Left hindlimb (tissue), 1 donor: ENCODE data around the gene SPG7.
"Not testable (repeated sequence)": the region's sequence is repeated elsewhere in the genome, so short reads cannot be mapped to it uniquely, and the experiment has no call there.

Experiments used
- DNase-seq: peaks from one replicate; pipeline ENCODE4 v3.0.0-alpha.2; 2018

Gene SPG7

GRCh38 chr16:89582614-89583196 is 74.5 kb downstream of the SPG7 start:
- no peak for DNase-seq

- DNase-seq, result no peak
These were observed 75.1 kb downstream of the SPG7 start for GRCh38 chr16:89583197-89583894.

DNA sequence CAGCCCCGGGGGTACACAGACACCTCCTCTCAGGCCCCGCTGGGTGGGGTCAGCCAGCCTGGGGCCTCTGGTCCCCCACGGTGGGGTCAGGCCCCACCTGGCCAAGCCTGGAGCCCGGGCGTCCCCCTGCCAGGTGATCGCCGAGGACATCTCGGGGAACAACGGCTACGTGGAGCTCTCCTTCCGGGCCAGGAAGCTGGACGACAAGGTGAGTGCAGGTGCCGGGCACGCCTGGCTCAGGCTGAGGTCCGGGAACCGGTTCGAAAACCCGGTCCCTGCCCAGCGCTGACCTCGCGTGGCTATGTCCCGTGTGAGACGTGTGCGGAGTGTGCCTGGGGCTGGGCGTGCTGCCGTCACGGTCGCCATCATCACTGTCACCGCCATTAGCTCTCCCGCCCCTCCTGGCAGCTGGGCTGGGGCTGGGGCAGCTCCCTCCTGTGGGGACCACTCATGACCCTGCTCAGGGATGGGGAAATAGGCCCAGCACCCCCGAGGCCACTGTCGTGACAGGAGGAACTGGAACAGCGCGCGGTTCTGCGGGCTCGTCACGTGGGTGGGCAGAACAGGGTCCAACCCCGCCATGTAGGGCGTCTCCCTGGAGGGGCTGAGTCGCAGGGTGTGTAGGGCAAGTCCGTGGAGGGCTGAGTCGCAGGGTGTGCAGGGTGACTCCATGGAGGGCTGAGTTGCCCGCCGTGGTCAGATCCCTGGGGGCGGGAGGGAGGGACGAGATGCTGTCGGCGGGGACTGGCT is 75.9 kb downstream of the SPG7 start:
- no peak for DNase-seq

DNA sequence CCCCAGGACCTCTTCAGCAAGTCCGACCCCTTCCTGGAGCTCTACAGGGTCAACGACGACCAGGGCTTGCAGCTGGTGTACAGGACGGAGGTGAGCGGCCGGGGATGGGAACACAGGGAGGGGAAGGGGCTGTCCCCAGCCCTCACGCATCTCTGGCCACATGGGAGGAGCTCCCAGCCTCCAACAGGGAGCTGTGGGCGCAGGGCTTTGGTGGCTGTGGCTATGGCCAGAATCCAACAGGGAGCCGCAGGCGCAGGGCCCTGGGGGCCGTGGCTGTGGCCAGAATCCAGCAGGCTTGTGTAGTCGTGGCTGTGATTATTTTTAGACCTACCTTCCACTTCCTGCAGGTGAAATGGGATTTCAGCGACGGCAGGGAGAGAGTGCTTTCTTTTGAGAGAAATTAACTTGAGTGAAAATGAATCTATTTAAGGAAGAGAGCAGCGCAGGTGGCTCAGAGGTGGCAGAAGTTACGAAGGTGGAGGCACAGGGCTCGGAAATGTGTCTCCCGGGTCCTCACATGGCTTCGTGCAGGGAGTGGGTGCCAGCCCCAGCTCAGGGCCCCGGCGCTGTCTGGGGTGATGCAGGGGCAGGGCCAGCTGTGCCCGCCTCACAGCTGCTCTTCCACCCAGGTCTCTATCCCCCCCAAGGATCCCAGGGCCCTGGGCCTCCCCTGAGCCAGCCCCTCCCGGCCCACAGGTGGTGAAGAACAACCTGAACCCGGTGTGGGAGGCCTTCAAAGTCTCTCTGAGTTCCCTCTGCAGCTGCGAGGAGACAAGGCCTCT is 76.8 kb downstream of the SPG7 start:
- no peak for DNase-seq

DNA sequence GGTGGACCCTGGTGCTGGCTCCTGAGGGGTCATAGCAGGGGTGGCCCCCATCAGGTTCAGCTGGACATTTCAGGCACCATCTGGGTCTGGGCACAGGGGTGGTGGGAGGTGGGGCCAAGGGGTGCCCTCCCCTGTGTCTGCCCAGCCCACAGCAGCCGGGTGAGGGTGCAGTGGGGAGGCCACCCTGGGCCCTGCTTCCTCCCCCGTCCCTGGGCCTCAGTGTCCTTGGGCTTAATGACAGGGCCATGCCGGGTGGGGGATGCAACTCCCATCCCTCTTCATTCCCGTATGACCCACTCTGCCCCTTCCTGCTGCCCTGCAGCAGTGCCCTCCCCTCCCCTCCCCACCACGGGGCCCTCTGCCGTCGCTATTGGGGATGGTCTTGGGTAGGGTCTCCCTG is 78.0 kb downstream of the SPG7 start:
- no peak for DNase-seq

DNA sequence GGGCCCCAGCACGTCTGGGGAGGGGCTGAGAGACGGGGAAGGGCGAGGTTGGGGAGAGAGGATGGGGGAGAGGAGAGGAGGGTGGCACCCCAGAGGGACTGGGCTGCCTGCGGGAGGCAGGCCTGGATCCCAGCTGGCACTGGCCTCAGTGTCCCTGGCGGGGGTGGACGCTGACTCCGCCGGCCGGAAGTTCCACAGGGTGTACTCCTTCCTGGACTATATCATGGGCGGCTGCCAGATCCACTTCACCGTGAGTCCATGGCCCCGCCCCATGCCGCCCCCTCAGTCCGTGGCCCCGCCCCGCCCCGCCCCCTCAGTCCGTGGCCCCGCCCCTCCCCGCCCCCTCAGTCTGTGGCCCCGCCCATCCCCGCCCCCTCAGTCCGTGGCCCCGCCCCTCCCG is 78.7 kb downstream of the SPG7 start:
- DNase-seq, result no peak

GRCh38 chr16:89587676-89588075 is 79.5 kb downstream of the SPG7 start:
- not testable (repeated sequence) for DNase-seq

DNA sequence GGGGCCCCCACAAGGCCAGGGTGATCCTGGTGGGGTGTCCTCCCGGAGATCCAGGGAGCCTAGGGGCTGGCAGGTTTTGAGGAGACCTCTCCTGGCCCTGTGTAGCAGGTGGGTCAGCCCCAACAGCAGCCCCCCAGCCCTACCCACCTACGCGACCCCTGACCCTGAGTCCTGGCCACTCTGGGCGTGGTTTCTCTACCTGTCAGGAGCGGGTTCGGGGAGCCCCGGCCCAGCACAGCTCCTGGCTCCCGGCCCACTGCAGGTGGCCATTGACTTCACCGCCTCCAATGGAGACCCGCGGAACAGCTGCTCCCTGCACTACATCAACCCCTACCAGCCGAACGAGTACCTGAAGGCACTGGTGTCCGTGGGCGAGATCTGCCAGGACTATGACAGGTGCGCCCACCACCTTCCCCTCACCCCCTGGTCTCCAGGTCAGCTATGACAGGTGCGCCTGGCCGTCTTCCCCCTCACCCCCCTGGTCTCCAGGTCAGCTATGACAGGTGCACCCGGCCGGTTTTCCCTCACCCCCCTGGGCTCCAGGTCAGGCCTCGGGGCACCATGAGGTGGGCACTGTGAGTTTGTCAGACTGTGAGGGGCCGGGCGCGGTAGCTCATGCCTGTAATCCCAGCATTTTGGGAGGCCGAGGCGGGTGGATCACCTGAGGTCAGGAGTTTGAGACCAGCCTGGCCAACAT is 80.4 kb downstream of the SPG7 start:
- no peak for DNase-seq

DNA sequence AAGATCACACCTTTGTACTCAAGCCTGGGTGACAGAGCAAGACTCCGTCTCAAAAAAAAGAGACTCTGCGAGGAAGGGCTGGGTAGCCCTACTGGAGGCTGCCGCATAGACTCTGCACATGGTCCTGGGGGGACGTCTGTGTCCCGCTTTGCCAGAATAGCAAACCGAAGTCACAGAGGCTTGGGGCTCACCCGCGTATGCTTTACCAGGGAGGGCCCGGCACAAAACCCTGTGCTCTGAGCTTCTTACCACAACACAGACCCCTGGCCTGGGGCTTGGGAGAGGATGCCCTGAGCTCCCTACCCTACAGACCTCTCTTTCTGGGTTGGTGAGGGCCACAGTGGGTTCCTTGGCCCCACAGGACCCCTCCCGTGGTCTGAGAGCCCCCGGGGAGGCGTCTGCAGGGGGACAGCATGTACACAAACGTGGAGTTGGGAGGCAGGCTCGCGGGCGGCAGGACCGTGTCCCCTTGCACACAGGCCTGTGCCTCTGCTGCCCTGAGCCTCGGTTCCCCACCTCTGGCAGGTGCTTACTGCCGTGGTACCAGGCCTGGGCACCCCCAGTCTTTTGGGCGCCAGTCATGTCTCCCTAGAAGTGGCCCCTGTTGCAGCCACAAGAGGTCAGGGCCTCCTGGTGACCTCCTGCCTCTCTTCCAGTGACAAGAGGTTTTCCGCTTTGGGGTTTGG is 81.2 kb downstream of the SPG7 start:
- no peak for DNase-seq

- DNase-seq, result no peak
These were observed 85.6 kb downstream of the SPG7 start for GRCh38 chr16:89593841-89594240.

DNA sequence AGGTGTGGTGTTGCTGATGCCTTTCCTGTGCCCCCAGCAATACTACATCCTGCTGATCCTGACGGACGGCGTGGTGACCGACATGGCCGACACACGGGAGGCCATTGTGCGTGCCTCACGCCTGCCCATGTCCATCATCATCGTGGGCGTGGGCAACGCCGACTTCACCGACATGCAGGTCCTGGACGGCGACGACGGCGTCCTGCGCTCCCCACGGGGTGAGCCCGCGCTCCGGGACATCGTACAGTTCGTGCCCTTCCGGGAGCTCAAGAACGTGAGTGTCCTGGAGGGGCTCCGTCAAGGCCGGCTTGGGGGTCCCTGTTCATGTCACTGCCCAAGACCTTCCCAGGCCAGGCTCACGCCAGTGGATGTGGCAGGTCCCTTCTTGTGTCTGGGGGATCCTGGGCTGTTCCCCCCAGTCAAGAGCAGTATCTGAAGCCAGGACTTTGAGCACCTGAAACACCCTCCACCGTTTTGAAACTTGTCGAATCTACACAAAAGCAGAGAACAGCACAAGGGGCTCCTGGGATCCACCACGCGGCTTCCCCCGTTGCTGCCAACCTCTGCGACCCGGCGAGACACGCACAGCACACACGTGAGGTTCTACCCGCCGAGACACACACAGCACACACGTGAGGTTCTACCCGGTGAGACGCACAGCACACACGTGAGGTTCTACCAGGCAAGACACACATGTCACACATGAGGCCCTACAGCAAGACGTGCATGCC is 87.3 kb downstream of the SPG7 start:
- no peak for DNase-seq

DNA sequence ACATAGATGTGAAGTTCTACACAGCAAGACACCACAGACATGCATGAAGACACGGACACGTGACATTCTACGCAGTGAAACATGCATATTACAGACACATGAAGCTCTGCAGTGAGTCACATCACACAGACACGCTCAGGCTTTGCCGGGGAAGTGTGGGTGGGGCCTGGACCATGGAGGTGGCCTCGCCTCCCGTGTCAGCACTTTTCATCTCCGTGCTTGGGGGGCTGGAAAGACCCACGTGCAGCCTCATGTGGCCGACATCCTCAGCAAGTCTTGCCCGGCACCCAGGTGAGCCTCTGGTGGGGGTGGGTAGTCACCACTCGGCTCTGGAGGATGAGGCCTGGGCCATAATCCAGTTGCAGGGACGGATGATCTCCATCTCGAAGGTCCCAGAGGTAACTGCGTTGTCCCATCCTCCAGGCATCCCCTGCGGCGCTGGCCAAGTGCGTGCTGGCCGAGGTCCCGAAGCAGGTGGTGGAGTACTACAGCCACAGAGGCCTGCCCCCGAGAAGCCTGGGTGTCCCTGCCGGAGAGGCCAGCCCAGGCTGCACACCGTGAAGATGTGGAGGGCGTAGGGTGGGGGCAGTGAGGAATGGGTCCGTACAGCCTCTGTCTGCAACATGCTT is 88.0 kb downstream of the SPG7 start:
- DNase-seq, result peak; percentile 9

DNA sequence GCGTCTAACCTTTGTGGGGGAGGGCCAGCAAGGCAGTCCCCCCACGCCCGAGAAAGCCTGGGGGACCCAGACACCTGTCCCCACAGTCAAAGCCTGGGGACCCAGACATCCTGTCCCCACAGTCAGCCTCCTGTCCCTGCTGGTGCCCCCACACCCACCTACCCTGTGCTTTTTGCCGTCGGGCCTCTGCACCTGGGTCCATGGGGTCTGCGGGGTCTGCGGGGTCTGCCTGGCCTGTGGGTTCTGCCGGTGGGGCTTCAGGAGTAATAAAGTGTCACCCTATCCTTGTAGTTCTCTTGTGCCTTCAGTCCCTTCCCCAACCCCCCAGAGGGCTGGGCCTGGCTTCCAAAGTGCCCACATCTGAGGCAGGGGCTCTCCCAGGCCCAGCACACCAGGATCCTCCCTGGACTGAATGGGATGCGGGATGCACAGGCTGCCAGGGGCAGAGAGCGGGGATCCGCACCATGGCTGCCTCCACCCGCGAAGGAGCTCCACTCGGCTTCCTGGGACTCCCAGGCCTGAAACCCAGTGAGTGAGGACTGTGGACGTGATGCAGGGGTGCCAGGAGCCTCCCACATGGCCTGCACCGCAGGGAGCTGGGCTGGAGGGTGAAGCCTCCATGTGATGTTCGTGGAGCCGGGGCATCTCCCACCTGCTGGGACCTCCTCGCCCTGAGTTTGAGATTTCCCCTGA is 88.9 kb downstream of the SPG7 start:
- DNase-seq, result no peak

- no peak for DNase-seq
These were observed 90.0 kb downstream of the SPG7 start for GRCh38 chr16:89598199-89598598.

DNA sequence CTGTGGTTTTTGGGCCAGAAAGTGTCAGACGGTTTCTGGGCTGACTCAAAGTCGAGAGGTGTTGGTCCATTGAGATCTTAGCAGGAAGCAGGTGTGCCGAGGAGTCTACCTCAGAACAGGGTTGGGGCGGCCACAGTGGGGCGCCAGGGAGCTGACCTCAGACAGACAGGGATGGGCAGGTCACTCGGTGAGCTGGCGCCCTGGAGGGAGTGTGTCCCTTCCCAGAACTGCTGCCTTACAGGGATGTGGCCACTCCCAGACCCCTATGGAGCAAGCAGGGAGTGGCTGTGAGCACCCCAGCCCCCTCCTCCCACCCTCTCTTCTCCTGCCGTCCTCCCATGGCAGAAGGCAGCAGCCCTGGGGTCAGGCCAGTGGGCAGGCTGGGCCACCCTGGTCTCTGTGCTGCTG is 91.3 kb downstream of the SPG7 start:
- no peak for DNase-seq

DNA sequence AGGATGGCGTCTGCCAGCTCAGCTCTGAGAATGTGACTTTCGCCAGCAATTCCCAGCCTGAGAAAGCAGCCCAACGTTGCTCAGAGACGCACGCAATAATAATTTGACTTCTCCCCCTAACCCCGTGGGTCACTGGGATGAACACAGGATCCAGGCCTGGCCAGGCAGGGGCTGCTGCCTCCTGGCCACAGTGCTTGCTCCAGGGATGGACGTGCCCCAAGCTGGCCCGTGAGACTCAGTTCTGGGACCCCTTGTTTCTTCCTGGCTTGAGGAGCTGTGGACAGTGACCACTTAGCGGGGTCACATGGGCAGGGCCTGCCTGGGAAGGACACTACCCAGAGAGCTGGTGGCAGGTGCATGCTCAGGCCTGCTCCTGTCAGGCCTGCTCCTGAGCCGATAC is 91.7 kb downstream of the SPG7 start:
- no peak for DNase-seq

- no peak for DNase-seq
These were observed 92.2 kb downstream of the SPG7 start for GRCh38 chr16:89600427-89600826.

DNA sequence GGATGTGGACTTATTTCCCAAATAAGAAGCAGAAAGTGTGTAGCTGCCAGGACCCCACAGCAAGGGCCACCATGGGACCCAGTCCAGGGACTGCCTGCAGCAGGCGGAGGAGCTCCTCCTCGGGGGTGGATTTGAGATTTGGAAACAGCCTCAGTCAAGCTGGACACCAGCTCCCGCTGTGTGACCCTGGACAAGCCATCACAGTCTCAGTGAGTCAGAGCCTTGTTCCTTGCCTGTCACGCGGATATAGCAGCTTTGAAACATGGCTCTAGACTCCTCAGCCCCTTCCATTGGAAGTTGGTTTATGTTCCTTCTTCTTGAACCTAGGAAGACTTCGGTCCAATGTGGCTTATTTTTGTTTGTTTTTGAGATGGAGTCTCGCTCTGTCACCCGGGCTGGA is 92.8 kb downstream of the SPG7 start:
- DNase-seq, result no peak

DNA sequence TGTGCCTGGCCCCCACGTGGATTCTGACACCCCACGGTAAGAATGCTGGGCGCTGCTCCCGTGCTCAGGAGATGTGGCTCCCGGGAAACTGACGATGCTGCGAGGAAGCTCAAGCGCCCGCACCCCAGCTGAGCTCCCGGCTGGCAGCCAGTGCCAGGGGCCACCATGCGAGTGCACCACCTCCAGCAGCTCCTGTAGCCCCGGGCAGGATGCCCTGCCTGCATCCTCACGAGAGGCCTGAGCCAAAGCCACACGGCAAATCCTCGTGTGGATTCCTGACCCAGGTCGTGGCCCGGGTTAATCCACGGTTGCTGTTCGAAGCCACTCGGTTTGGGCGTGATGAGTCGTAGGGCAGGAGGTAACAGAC is 93.7 kb downstream of the SPG7 start:
- DNase-seq, result no peak

DNA sequence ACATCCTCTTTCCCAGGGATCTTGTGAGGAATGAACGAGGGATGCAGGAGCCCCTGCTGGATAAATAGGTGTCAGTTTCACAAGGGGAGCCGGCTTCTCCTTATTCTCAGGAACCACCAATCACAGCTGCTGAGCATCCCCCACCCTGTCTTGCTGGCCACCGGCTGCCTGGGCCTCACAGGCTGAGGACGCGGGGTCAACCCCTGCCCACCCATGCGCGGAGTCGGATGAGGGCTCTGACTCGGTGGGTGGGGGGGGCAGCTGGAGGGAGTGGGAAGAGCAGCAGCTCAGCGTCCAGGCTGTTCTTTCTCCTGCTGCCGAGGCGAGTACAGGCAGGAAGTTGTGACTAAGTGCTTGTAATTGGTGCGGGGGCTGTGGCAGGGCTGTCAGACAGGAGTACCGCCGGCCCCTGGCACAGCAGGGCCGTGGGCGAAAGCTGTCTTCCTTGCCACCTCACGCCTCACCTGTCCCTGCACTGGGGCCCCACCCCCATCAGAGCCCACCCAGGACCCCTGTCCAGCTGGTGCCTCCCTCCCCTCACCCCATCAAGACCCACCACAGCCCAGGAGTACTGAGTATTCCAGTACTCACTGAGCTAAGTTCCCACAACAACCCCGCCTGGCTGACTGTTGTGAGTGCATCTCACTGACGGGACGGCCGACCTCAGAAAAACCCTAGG is 94.2 kb downstream of the SPG7 start:
- DNase-seq, result peak; percentile 73
